Measurements from ENCODE around the gene ITGA5.
A peak's percentile ranks its signal among the peaks of the same experiment; 100 is the strongest.

The ITGA5 gene

DNA sequence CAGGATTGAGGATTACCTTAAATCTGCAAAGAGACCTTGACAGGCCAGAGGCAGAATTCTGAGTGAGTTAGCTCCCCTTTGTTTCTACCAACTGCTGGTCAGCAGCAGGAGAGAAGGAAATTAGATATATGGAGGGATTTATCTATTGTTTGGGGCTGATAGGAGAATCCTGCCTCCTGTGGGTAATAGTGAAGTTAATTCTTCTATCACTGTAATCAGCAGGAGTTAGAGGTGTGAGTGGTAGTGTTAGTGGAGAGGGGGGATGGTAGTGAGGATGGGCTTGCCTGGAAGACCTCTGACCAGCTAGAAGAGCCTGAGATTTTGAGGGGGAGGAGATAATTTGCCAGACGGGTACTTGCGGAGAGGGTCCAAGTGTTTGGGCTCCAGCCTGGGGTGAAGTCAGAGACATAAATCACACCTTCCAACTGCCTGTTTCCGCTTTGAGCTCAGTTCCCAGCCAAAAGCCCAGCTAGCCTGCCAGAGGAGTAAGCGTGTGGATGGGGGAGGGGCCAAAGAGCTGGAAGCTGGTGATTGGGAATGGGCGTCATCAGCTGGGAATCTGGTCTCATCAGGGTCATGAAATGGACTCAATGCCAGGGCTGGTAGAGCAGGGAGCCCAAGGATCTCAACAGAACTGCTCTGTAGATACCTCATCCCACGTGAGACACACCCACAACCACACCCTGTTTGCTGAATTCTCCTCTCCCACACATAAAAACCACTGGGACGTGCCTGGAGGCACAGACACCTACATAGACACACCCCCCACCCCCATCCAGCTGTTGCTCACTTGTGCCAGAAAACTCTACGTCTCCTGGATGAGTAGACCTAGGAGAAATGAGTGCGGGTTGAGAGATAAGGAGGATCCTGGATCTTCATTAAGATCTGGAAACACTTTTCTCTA is 13.1 kb upstream of the ITGA5 start:
- H3K4me1 ChIP-seq (ENCODE audit: control insufficient read depth, insufficient read depth, low read length, unreplicated experiment): peaks cover 60% of the 10 kb centered on the region
- no peaks in the 10 kb centered on the region for H3K27me3 ChIP-seq (ENCODE audit: insufficient read depth, low read length)
- no peak overlapping the region for H2AFZ ChIP-seq (ENCODE audit: low read length, unreplicated experiment)
- H3K27ac ChIP-seq (ENCODE audit: low read depth, low read length): peak overlapping the region; percentile 95
- no peaks in the 10 kb centered on the region for H3K36me3 ChIP-seq (ENCODE audit: insufficient read depth, low read length)
- H3K79me2 ChIP-seq (ENCODE audit: control insufficient read depth, insufficient read depth, low read length, unreplicated experiment): no peaks in the 10 kb centered on the region
- peak overlapping the region; percentile 8; the same call in 1 of the 2 replicates for H3K4me3 ChIP-seq (ENCODE audit: low read depth, low read length)

DNA sequence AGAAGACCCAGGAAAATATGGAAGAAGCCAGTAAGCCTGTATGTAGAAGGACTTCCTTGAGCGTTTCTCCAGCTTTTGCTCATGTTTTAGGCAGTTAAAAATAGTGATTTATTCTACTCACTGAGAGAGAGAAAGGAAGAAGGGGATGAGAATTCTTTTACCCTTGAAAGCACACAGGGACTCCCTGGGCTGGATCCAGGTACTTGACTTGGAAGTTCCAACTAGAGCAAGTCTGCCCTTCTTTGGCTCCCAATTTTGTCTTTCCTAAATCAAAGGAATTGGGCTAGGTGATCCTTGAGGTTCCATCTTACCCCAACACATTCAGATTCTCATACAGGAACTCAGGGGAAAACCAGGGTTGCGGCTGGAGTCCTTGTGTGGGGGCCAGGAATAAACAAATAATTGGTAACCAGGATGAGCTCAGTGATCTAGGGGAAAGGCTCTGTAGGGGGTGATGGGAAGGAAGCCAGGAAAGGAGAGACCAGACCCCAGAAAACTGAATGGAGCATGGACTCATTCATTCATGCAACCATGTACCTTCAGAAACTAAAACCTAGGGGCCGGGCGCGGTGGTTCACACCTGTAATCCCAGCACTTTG is 11.5 kb upstream of the ITGA5 start:
- Histone ChIP-seq H3K27me3 (ENCODE audit: insufficient read depth, low read length) (no peaks in the 10 kb centered on the region), H3K27ac (ENCODE audit: low read depth, low read length) (peak overlapping the region; percentile 95), H3K4me3 (ENCODE audit: low read depth, low read length) (no peak overlapping the region), H3K4me1 (ENCODE audit: control insufficient read depth, insufficient read depth, low read length, unreplicated experiment) (peaks cover 72% of the 10 kb centered on the region), H3K79me2 (ENCODE audit: control insufficient read depth, insufficient read depth, low read length, unreplicated experiment) (no peaks in the 10 kb centered on the region), H3K36me3 (ENCODE audit: insufficient read depth, low read length) (no peaks in the 10 kb centered on the region), H2AFZ (ENCODE audit: low read length, unreplicated experiment) (no peak overlapping the region)

GRCh38 chr12:54429014-54429471 is 10.0 kb upstream of the ITGA5 start:
- Histone ChIP-seq H3K79me2 (ENCODE audit: control insufficient read depth, insufficient read depth, low read length, unreplicated experiment) (no peaks in the 10 kb centered on the region), H3K27ac (ENCODE audit: low read depth, low read length) (peak overlapping the region; percentile 95), H2AFZ (ENCODE audit: low read length, unreplicated experiment) (no peak overlapping the region), H3K4me1 (ENCODE audit: control insufficient read depth, insufficient read depth, low read length, unreplicated experiment) (peaks cover 86% of the 10 kb centered on the region), H3K27me3 (ENCODE audit: insufficient read depth, low read length) (no peaks in the 10 kb centered on the region), H3K4me3 (ENCODE audit: low read depth, low read length) (peak overlapping the region; percentile 52), H3K36me3 (ENCODE audit: insufficient read depth, low read length) (no peaks in the 10 kb centered on the region)

DNA sequence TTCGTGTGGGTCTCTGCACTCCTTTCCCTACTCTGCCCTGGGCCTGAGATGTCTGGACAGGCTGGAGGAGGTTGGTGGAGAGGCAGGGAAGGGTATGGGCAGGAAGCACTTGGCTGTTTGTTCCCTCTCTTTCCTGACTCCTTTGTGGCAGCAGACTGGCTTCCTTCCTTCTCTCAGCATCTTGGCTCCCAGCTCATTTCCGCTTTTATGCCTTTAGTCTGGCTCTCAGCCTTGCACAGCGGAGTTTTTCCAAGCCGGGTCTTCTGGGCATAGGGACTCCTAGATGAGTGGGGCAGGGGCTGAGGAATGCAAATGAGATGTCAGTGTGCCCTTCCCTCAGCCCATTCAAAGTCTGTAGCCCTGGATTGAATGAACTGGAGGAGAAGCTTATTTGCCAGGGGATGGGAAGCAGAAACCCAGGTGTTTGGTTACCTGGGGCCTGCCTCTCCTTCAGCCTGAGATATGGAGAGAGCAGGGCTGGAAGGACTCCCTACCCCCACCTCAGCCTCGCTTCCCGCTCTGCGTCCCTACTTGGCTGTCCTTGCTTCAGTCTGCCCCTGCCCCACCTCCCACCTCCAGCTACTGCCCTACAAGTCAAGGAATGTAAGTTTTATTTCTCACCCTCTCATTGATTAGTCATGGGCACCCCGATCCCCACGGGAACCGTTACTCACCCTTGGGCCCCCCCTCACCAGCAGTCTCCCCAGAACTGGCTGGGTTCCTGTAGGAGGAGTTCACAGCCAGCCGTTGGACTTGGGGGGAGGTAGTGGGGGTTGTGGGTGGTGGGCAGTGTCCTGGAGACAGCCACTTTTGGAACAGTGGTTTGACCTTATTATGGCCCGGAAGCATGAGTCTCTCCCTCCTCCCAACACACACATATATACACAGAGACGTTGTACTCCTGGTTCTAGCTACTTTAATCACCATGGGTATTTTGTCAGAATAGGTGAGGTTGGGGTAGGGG is 9.3 kb upstream of the ITGA5 start:
- Histone ChIP-seq H3K27ac (ENCODE audit: low read depth, low read length) (peak overlapping the region; percentile 95), H3K79me2 (ENCODE audit: control insufficient read depth, insufficient read depth, low read length, unreplicated experiment) (no peaks in the 10 kb centered on the region), H3K36me3 (ENCODE audit: insufficient read depth, low read length) (no peaks in the 10 kb centered on the region), H3K27me3 (ENCODE audit: insufficient read depth, low read length) (no peaks in the 10 kb centered on the region), H2AFZ (ENCODE audit: low read length, unreplicated experiment) (no peak overlapping the region), H3K4me1 (ENCODE audit: control insufficient read depth, insufficient read depth, low read length, unreplicated experiment) (peaks cover 93% of the 10 kb centered on the region), H3K4me3 (ENCODE audit: low read depth, low read length) (peak overlapping the region; percentile 52; the same call in 1 of the 2 replicates)

DNA sequence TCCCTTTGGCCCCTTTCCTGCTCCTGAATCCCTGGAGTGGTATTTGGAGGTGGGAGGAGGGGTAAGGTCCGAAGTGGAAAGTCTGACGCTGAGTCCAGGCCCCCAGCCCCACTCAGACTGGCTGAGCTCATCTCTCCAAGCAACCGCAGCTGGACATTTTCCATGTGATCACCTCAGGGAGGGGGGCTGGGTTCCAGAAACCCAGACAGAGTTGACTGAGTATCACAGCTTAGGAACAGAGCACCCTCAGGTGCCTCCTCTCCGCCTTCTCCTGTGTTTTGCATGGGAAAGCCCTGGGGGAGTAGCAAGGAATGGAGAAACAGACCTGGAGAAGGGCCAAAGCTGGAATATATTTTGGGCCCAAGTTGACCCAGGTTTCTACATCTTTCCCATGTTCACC is 8.0 kb upstream of the ITGA5 start:
- Histone ChIP-seq H2AFZ (ENCODE audit: low read length, unreplicated experiment) (no peak overlapping the region), H3K4me1 (ENCODE audit: control insufficient read depth, insufficient read depth, low read length, unreplicated experiment) (peaks cover 94% of the 10 kb centered on the region), H3K4me3 (ENCODE audit: low read depth, low read length) (no peak overlapping the region), H3K79me2 (ENCODE audit: control insufficient read depth, insufficient read depth, low read length, unreplicated experiment) (no peaks in the 10 kb centered on the region), H3K27me3 (ENCODE audit: insufficient read depth, low read length) (no peaks in the 10 kb centered on the region), H3K36me3 (ENCODE audit: insufficient read depth, low read length) (no peaks in the 10 kb centered on the region), H3K27ac (ENCODE audit: low read depth, low read length) (peak overlapping the region; percentile 95)

GRCh38 chr12:54426690-54427089 is 7.6 kb upstream of the ITGA5 start:
- H2AFZ ChIP-seq (ENCODE audit: low read length, unreplicated experiment): no peak overlapping the region
- H3K4me1 ChIP-seq (ENCODE audit: control insufficient read depth, insufficient read depth, low read length, unreplicated experiment): peaks cover 94% of the 10 kb centered on the region
- H3K36me3 ChIP-seq (ENCODE audit: insufficient read depth, low read length): no peaks in the 10 kb centered on the region
- no peaks in the 10 kb centered on the region for H3K27me3 ChIP-seq (ENCODE audit: insufficient read depth, low read length)
- H3K27ac ChIP-seq (ENCODE audit: low read depth, low read length): 0 out of 2 replicates have a peak overlapping the region, but pooled peaks have one; percentile 95
- no peak overlapping the region for H3K4me3 ChIP-seq (ENCODE audit: low read depth, low read length)
- H3K79me2 ChIP-seq (ENCODE audit: control insufficient read depth, insufficient read depth, low read length, unreplicated experiment): no peaks in the 10 kb centered on the region

- Histone ChIP-seq H3K4me3 (ENCODE audit: low read depth, low read length) (no peak overlapping the region), H3K4me1 (ENCODE audit: control insufficient read depth, insufficient read depth, low read length, unreplicated experiment) (peaks cover 94% of the 10 kb centered on the region), H3K36me3 (ENCODE audit: insufficient read depth, low read length) (no peaks in the 10 kb centered on the region), H3K79me2 (ENCODE audit: control insufficient read depth, insufficient read depth, low read length, unreplicated experiment) (no peaks in the 10 kb centered on the region), H3K27me3 (ENCODE audit: insufficient read depth, low read length) (no peaks in the 10 kb centered on the region), H2AFZ (ENCODE audit: low read length, unreplicated experiment) (no peak overlapping the region), H3K27ac (ENCODE audit: low read depth, low read length) (no peak overlapping the region)
Measured at GRCh38 chr12:54425702-54426101, 6.6 kb upstream of the ITGA5 start.

DNA sequence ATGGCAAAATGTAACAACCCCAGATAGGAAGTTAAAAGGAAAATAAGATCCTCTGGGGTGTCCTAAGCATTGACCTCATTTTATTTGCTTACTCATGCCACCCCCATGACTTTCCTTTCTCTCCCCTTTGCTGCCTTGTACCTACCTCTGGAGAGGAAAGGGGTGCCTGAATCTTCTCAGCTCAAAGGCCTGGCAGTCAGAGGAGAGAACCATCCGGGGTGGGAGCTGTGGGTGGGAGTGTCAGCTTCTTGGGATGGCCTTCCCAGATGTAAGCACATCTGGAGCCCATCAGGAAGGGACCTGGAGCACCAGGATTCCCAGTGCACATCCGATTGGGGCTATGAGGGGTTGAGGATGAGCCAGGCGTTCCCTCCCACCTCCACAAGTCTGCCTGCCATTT is 5.2 kb upstream of the ITGA5 start:
- no peak overlapping the region for H2AFZ ChIP-seq (ENCODE audit: low read length, unreplicated experiment)

DNA sequence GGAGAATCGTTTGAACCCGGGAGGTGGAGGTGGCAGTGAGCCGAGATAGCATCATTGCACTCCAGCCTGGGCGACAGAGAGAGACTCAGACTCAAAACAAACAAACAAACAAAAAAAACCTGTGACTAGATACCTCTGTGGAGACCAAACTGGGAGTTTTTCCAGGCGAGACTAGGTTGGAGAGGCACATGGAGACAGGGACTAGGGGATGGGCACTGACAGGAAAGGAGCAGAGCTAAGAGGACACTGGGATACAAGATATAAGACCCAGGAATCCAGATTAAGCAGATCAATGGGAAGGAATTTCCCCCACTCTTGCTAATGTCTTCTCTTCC is 4.7 kb upstream of the ITGA5 start:
- Histone ChIP-seq H3K27ac (ENCODE audit: low read depth, low read length) (peak overlapping the region; percentile 95), H3K27me3 (ENCODE audit: insufficient read depth, low read length) (no peaks in the 10 kb centered on the region), H3K4me1 (ENCODE audit: control insufficient read depth, insufficient read depth, low read length, unreplicated experiment) (peaks cover 85% of the 10 kb centered on the region)

More for the DNA sequence above, 5.2 kb upstream of the ITGA5 start:
- peaks cover 89% of the 10 kb centered on the region for H3K4me1 ChIP-seq (ENCODE audit: control insufficient read depth, insufficient read depth, low read length, unreplicated experiment)
- no peaks in the 10 kb centered on the region for H3K27me3 ChIP-seq (ENCODE audit: insufficient read depth, low read length)
- peak overlapping the region; percentile 95 for H3K27ac ChIP-seq (ENCODE audit: low read depth, low read length)
- peaks cover 9% of the 10 kb centered on the region for H3K79me2 ChIP-seq (ENCODE audit: control insufficient read depth, insufficient read depth, low read length, unreplicated experiment)
- no peak overlapping the region for H3K4me3 ChIP-seq (ENCODE audit: low read depth, low read length)
- no peaks in the 10 kb centered on the region for H3K36me3 ChIP-seq (ENCODE audit: insufficient read depth, low read length)

GRCh38 chr12:54421879-54422250 is 2.8 kb upstream of the ITGA5 start:
- H3K4me3 ChIP-seq (ENCODE audit: low read depth, low read length): peak overlapping the region; percentile 89; the same call in 1 of the 2 replicates
- H3K36me3 ChIP-seq (ENCODE audit: insufficient read depth, low read length): no peaks in the 10 kb centered on the region
- no peak overlapping the region for H2AFZ ChIP-seq (ENCODE audit: low read length, unreplicated experiment)
- peaks cover 68% of the 10 kb centered on the region for H3K4me1 ChIP-seq (ENCODE audit: control insufficient read depth, insufficient read depth, low read length, unreplicated experiment)
- H3K27me3 ChIP-seq (ENCODE audit: insufficient read depth, low read length): no peaks in the 10 kb centered on the region
- H3K27ac ChIP-seq (ENCODE audit: low read depth, low read length): peak overlapping the region; percentile 95
- H3K79me2 ChIP-seq (ENCODE audit: control insufficient read depth, insufficient read depth, low read length, unreplicated experiment): peaks cover 33% of the 10 kb centered on the region

More for the DNA sequence above, 4.7 kb upstream of the ITGA5 start:
- H3K36me3 ChIP-seq (ENCODE audit: insufficient read depth, low read length): no peaks in the 10 kb centered on the region
- no peak overlapping the region for H3K4me3 ChIP-seq (ENCODE audit: low read depth, low read length)
- peaks cover 14% of the 10 kb centered on the region for H3K79me2 ChIP-seq (ENCODE audit: control insufficient read depth, insufficient read depth, low read length, unreplicated experiment)
- no peak overlapping the region for H2AFZ ChIP-seq (ENCODE audit: low read length, unreplicated experiment)
